Measurements from ENCODE around the gene THADA.

DNA sequence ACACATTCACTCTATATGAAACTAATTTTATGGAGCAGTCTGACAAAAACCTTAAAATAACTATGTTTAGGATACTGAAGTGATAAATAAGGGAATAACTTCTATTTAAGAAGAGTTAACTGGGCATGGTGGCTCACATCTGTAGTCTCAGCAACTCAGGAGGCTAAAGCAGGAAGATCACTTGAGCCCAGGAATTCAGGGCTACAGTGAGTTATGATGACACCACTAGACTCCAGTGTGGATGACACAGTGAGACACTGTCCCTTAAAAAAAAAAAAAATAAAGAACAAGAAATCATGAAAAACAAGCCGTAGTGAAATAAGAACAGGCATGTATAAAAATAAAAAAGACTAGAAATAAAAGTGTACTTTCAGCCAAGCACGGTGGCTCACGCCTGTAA, 82.0 kb downstream of the THADA start:
- TF ChIP-seq, protein P1, sequence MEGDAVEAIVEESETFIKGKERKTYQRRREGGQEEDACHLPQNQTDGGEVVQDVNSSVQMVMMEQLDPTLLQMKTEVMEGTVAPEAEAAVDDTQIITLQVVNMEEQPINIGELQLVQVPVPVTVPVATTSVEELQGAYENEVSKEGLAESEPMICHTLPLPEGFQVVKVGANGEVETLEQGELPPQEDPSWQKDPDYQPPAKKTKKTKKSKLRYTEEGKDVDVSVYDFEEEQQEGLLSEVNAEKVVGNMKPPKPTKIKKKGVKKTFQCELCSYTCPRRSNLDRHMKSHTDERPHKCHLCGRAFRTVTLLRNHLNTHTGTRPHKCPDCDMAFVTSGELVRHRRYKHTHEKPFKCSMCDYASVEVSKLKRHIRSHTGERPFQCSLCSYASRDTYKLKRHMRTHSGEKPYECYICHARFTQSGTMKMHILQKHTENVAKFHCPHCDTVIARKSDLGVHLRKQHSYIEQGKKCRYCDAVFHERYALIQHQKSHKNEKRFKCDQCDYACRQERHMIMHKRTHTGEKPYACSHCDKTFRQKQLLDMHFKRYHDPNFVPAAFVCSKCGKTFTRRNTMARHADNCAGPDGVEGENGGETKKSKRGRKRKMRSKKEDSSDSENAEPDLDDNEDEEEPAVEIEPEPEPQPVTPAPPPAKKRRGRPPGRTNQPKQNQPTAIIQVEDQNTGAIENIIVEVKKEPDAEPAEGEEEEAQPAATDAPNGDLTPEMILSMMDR (IDR thresholded peaks at IDR 0.05), result no peak
- no peak for TF ChIP-seq POLR2AphosphoS5 (IDR thresholded peaks at IDR 0.05)

Data from upper lobe of left lung (tissue), 4 donors.